ENCODE measurements around the gene VTI1A.

Gene VTI1A

DNA sequence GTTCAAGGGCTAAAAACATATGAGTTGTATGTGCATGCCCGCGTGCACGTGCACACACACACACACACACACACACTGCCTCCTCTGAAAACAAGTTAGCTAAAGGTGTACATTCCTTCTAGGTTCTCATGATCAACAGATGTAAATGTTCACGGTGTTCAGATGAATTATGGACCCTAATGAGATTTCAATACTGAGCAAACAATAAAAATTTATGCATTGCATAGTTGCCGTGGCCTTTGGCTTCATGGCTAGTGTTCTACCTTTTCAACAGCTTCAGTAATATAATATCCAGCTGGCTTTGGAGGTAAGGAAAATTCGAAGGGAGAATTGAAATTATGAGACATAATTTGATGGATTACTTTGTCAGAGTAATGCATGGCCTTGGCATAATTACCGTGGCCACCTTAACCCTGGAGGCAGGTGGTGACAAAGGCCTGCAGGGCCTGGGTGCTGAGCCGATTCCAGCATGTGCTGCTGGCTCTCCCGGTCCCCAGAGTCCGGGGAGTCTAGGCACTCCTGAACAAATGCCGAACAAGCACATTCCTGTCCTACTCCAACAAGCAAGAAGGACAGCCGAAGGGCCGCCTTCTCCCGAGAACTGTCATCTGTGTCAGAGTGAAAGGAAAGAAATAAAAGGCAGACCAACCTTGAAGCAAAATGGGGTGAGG, 336.5 kb downstream of the VTI1A start:
- no peak for DNase-seq (ENCODE audit: low read depth in 2 of 2)

DNA sequence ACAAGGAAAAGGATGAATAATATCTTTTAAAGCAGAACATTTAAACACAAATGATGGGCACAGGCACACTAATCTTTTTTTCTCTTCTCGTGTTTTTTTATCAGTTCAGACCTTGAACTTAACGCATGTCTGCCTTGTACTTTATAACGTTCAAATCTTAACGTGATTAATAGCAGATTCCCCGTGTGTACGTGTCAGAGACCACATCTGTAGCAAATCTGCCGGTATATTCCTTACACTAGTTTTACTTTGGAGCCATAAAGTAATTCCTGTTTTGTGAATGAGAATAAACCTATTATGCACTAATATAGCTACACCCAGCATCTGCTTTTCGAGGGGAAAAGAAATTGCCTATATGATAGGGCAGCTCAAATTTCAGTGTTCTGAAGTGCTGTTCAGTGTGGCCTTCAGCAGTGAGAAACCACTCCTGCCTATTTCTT, 337.0 kb downstream of the VTI1A start:
- DNase-seq (ENCODE audit: low read depth in 2 of 2), result no peak

DNA sequence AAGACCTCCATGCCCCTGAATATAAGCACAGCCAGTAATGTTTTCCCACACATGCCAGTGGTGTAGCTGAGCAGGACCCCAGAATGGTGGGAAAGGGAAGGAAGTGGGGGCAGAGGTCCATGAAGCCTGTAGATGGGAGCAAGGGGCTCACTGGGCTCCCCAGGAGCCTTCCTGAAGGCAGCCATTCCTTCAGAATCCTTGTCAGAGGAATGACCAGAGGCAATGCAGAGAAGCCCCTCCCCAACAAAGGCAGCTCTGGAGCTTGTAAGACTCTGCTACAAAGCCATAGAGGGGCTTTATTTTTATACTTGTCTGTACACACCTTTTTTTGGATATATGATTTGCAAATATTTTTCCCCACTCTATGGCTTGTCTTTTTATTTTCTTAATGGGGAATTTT, 338.1 kb downstream of the VTI1A start:
- no peak for DNase-seq (ENCODE audit: low read depth in 2 of 2)

- no peak for DNase-seq (ENCODE audit: low read depth in 2 of 2)
Measured at GRCh38 chr10:112789248-112789647, 342.2 kb downstream of the VTI1A start.

DNA sequence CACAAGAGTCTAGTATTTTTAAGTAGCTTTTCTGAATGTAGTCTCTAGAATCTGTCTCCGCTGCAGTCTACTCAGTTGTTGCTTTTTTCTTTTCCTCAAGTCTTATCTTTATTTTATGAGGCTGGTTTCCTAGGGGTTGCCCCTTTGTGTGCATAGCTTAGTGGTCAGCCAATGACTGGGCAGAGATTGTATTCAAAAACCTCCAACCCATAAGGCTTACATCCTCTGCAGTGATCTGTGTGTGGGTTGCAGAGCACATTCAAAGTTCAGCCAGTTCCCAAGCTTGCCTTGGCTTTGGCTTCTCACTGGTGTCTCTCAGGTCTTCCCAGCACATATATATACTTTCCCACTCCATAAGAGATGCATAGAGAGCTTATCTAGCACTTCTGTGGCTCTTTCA, 343.0 kb downstream of the VTI1A start:
- no peak for DNase-seq (ENCODE audit: low read depth in 2 of 2)

DNA sequence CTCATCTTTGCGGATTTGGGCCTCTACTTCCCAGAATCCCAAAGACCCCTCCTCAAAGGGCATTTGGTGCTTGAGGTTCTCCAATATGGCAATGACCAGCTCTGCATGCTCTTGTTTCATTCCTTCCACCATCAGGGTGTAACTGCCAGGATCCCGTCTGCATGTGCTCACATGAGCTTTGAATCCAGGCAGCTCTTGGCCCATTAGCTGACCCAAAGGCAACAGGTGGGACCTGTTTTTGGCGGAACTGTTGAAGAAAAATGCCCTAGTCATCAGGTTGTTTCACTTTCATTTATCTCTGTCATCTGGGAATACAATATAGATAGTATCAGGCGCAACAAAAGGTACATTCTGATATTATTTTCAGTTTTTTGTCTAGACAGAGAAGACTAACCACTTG, 343.9 kb downstream of the VTI1A start:
- no peak for DNase-seq (ENCODE audit: low read depth in 2 of 2)

DNA sequence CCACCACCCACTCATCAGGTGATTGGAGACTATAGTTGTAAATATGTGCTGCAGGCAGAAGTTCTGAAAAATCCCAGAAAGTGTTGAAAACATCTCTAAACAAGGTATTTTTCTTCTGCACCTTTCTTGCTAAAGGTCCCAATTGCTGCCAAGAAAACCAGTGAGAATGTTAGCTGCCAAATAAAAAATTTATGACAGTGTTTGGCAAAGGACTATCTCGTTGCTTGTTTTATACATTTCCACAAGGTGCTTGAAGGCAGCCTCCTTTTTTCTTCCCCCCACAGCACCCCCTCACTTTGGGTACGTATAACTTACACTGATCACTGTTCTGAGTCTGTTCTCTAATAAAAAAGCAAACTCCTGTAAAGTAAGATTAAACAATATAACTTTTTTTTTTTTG, 344.4 kb downstream of the VTI1A start:
- DNase-seq (ENCODE audit: low read depth in 2 of 2), result no peak

GRCh38 chr10:112792487-112793201, 345.6 kb downstream of the VTI1A start:
- no peak for DNase-seq (ENCODE audit: low read depth in 2 of 2)

DNA sequence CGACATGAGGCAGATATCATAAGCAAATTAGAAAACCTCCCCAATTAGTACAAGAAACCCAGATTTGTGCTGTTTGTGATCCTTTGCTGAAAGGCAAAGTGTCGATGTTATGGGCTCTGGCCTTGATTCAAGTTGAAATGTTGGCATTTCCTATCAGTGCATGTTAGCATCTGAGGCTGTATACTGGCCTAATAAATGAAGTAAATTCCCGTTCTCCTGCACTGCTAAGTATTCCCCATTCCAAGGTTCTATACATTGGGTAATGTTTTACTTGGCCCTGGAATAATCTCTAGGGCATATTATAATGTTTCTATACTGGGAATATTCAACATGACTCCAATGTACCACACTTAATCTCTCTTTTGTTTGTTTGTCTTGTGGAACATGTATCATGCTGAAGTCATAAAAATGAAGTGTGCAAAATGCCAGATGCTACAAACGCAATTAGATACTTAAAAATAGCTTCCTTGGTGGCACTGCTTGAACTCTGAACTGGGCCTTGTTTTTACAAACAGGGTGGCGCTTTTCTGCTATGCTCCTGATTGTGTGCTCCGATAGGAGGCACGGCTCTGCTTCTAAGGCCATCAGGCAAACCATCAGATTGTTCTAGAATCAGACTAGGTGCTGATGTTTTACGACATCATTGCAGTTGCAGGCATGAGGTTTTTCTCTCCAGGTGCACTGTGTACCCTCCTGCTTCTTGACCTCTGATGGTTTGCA, 346.3 kb downstream of the VTI1A start:
- no peak for DNase-seq (ENCODE audit: low read depth in 2 of 2)

- no peak for DNase-seq (ENCODE audit: low read depth in 2 of 2)
Measured at GRCh38 chr10:112794201-112794600, 347.2 kb downstream of the VTI1A start.

- no peak for DNase-seq (ENCODE audit: low read depth in 2 of 2)
Measured at GRCh38 chr10:112795067-112795466, 348.1 kb downstream of the VTI1A start.

DNA sequence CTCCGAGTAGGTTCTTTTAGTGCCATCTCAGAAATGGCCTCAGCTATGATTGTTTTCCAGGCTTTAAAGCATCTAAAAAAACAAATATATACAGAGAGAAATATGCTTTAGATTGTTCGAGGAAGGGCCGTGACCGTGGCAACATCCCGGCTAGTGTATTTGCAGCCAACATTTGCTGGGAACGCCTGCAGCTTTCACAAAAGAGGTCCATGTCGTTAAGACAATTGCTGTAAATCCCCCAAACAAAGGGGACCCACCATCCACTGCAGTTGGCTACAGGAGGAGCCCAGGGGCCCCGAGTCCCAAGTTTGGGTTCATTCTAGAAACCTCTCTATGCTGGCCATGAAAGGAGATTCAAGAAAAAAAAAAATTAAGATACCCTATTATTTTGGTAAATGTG, 350.2 kb downstream of the VTI1A start:
- DNase-seq (ENCODE audit: low read depth in 2 of 2), result no peak

- no peak for DNase-seq (ENCODE audit: low read depth in 2 of 2)
Measured at GRCh38 chr10:112797855-112798254, 350.8 kb downstream of the VTI1A start.

GRCh38 chr10:112799038-112799437, 352.0 kb downstream of the VTI1A start:
- DNase-seq (ENCODE audit: low read depth in 2 of 2), result no peak

- DNase-seq (ENCODE audit: low read depth in 2 of 2), result no peak
Measured at GRCh38 chr10:112799726-112800510, 352.9 kb downstream of the VTI1A start.

GRCh38 chr10:112801004-112801403, 354.0 kb downstream of the VTI1A start:
- no peak for DNase-seq (ENCODE audit: low read depth in 2 of 2)

GRCh38 chr10:112801748-112802147, 354.7 kb downstream of the VTI1A start:
- DNase-seq (ENCODE audit: low read depth in 2 of 2), result no peak

DNA sequence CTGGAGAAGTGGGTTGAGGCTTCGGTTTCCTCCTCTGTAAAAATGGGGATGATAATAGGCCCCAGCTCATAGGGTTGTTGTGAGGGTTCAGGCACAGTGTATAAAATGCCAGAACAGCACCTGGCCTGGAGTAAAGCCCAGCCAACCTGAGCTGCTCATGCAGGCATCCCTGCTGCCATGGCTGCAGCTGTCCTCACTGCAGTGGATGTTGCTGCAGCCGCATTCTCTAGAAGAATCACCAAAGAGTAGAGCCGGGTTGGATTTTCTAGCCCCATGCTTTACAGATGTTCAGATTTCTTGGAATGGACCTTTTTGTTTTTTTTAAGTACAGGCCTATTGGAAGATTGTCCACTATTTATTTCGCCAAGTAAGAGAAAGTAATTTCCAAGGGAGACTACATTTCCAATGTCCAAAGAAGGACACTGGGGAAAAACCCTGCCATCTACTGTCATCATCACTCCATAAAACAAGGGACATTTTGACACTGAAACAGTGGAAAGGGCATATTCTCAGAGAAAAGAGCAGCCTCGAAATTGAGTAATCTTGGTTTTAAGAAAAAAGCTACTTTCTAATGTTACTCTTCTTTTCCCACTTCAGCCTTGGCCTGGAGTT, 355.5 kb downstream of the VTI1A start:
- no peak for DNase-seq (ENCODE audit: low read depth in 2 of 2)

DNA sequence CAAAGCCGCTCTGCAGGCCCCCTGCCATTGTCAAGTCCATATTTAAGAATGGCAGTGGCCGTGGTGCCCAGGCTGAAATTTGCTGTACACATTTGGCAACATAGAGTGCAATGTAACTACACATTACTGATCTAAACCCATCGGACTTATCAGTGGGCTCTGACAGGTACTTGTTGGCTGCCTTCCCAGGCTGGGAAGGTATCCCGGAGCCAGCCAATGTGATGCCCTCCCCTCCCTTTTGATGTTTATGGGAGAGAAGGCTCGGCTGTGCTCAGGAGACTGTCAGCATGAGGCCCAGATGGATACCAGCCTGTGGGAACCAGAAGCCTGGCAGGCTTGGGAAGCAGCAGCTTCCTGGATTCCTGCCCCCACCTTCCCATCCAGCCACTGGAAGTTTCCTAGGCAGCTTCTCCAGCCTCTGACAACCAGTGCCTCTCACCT, 357.0 kb downstream of the VTI1A start:
- no peak for DNase-seq (ENCODE audit: low read depth in 2 of 2)

- no peak for DNase-seq (ENCODE audit: low read depth in 2 of 2)
Measured at GRCh38 chr10:112805254-112805590, 358.2 kb downstream of the VTI1A start.

GRCh38 chr10:112805701-112806100, 358.7 kb downstream of the VTI1A start:
- no peak for DNase-seq (ENCODE audit: low read depth in 2 of 2)

DNA sequence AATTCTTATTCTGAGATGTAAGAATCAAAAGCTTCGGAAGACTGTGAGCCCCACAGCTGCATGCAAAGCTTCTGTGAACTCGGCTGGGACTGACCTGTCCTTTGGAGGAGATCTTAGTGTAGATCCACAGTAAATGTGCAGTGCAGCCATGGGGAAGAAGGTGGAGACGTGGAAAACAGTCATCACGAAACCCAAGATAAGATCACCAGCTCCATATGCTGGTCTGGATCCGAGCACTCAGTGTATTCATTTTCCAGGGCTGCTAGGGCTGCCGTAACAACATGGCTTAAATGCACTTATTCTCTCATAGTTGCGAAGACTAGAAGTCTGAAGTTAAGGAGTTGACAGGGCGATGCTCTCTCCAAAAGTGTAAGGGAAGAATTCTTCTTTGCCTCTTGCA, 360.0 kb downstream of the VTI1A start:
- DNase-seq (ENCODE audit: low read depth in 2 of 2), result no peak

Measured in stimulated activated CD4-positive, alpha-beta T cell treated with anti-CD3 and anti-CD28 coated beads, Interleukin-1b, Interleukin-23, amount 100 ng/mL, for 4 hours (primary cell).